ENCODE data around the gene CYS1. TPM values are rescaled to one million over a fixed set of nuclear protein-coding genes. Genes with fewer than 3 reads are reported as not detected.

The CYS1 gene
- total and polyA plus RNA-seq, 2 donors (not counting 3 experiments of a cell fraction or from before 2014, with no cell fraction given), result not detected

DNA sequence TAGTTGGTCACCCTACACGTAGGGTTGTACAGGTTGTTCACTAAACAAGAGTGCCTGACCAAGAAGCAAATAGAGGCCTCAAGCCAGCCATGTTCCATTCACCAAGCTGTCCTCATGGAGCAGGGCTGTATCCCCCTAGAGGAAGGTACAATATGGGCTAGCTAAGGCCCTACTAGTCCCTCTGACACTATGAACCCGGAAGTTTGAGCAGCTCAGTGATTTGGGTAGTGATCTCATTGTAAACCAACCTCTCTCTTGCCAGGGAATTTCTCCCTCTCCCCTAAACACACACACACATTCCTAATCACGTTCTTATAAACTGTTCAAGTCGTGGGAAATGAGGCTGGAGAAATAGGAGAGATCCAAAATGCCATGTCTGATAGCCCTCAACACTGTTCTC is 6.7 kb upstream of the CYS1 start:
- ChIA-PET CTCF (interaction anchor here (1.6 to 20.2 kb wide), 3 partner anchors 10 to 32 kb away, joined by 4 to 485 read pairs (median 16); no protein-coding TSS in a partner anchor), POLR2A (interaction anchor here (0.7 kb wide), 1 partner anchor 31 kb away, joined by 8 read pairs; no protein-coding TSS in a partner anchor)
- Histone ChIP-seq H4K20me1 (replicated peaks; ENCODE audit: control insufficient read depth, extremely low read depth, insufficient read depth, low read length) (no peaks in the 10 kb centered on the region), H3K9me1 (replicated peaks; ENCODE audit: control insufficient read depth, extremely low read depth, insufficient read depth, low read length) (no peaks in the 10 kb centered on the region), H3K27ac (ENCODE audit: insufficient read depth, low read depth, low read length) (no peak overlapping the region), H3K9ac (replicated peaks; ENCODE audit: extremely low read depth, insufficient read depth, low read length) (no peak overlapping the region), H3K9me3 (replicated peaks; ENCODE audit: control insufficient read depth, insufficient read depth, low read length) (no peaks in the 10 kb centered on the region), H3K36me3 (ENCODE audit: control insufficient read depth in 2 of 2, extremely low read depth in 1 of 2, insufficient read depth in 2 of 2, low read length in 2 of 2) (no peaks in the 10 kb centered on the region), H3K4me1 (ENCODE audit: control insufficient read depth, extremely low read depth, insufficient read depth, low read length) (no peaks in the 10 kb centered on the region), H3K4me3 (replicated peaks in 1 of 3; ENCODE audit: insufficient read depth in 1 of 3, low read depth in 1 of 3, low read length in 3 of 3) (no peak overlapping the region), H3K79me2 (ENCODE audit: control insufficient read depth, insufficient read depth, low read length) (no peaks in the 10 kb centered on the region), H3K4me2 (ENCODE audit: insufficient read depth, low read length) (no peak overlapping the region), H3K27me3 (ENCODE audit: control insufficient read depth in 2 of 2, insufficient read depth in 2 of 2, low read length in 2 of 2) (peaks cover 46 to 50% of the 10 kb centered on the region in 2 experiments), H2AFZ (ENCODE audit: low read depth, low read length) (no peak overlapping the region)
- intact Hi-C loops (cut with micrococcal nuclease), result no loop called here
- no peak for TF ChIP-seq EZH2 (IDR thresholded peaks at IDR 0.05; ENCODE audit: borderline replicate concordance, low read depth, low read length, severe bottlenecking)
- TF ChIP-seq FOS (IDR thresholded peaks at IDR 0.05; ENCODE audit: borderline replicate concordance, insufficient read depth, low read length), result no peak
- TF ChIP-seq, protein P1, sequence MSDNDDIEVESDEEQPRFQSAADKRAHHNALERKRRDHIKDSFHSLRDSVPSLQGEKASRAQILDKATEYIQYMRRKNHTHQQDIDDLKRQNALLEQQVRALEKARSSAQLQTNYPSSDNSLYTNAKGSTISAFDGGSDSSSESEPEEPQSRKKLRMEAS (IDR thresholded peaks at IDR 0.05; ENCODE audit: insufficient read depth, insufficient read length), result no peak
- TF ChIP-seq POLR2AphosphoS5 (IDR thresholded peaks at IDR 0.05; ENCODE audit: insufficient read depth, low read depth, low read length), result no peak
- no peak for TF ChIP-seq MYC (IDR thresholded peaks at IDR 0.05; ENCODE audit: low read depth, low read length)
- no peak for TF ChIP-seq POLR2A (IDR thresholded peaks at IDR 0.05; ENCODE audit: low read depth, low read length)
- TF ChIP-seq, protein P2, sequence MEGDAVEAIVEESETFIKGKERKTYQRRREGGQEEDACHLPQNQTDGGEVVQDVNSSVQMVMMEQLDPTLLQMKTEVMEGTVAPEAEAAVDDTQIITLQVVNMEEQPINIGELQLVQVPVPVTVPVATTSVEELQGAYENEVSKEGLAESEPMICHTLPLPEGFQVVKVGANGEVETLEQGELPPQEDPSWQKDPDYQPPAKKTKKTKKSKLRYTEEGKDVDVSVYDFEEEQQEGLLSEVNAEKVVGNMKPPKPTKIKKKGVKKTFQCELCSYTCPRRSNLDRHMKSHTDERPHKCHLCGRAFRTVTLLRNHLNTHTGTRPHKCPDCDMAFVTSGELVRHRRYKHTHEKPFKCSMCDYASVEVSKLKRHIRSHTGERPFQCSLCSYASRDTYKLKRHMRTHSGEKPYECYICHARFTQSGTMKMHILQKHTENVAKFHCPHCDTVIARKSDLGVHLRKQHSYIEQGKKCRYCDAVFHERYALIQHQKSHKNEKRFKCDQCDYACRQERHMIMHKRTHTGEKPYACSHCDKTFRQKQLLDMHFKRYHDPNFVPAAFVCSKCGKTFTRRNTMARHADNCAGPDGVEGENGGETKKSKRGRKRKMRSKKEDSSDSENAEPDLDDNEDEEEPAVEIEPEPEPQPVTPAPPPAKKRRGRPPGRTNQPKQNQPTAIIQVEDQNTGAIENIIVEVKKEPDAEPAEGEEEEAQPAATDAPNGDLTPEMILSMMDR (IDR thresholded peaks at IDR 0.05; ENCODE audit: extremely low read depth in 1 of 2, insufficient read depth in 1 of 2, low read depth in 1 of 2, low read length in 2 of 2), result no peak
- no peak for TF ChIP-seq JUN (IDR thresholded peaks at IDR 0.05; ENCODE audit: borderline replicate concordance, insufficient read depth, insufficient read length, low read depth)
- TF ChIP-seq GATA2 (IDR thresholded peaks at IDR 0.05; ENCODE audit: insufficient read depth, insufficient read length, low read depth, low read length), result no peak
- DNase-seq (ENCODE audit: low read depth, low spot score) (no peak), FAIRE-seq (no peak)
- dilution Hi-C loops (cut with MboI; ENCODE audit: extremely low pct_ligation_motif_present, low sequenced_read_pairs), result no loop called here
- no TSS peak for BruUV-seq (replicated peaks)

Measured in endothelial cell of umbilical vein (primary cell).